Esophagus muscularis mucosa (tissue), 4 donors: ENCODE data around the gene DOCK2. TPM values are rescaled to one million over a fixed set of nuclear protein-coding genes. Genes with fewer than 3 reads are reported as not detected.
"Not testable (repeated sequence)": the region's sequence is repeated elsewhere in the genome, so short reads cannot be mapped to it uniquely, and the experiment has no call there.

Experiments
- DNase-seq: peaks from one replicate; pipeline ENCODE4 v3.0.0-alpha.2; 2017; ENCODE audit errors: extremely low spot score
- H3K27ac ChIP-seq, 4 donors: fragments of 200-600 bp; sonication (generic); replicated peaks in 1 of 4; 1 replicate in 3 of 4; 2 replicates in 1 of 4; pipeline ENCODE4 v1.5.1; 2016 to 2019; ENCODE audit warnings: mild to moderate bottlenecking in 1 of 4
- H3K27me3 ChIP-seq, 4 donors: fragments of 200-600 bp; sonication (generic); one replicate each; pipeline versions ENCODE4 v1.5.1 to v1.6.0; 2016 to 2019
- H3K36me3 ChIP-seq, 4 donors: fragments of 200-600 bp; sonication (generic); one replicate each; pipeline ENCODE4 v1.5.1; 2016 to 2019
- H3K4me1 ChIP-seq, 4 donors: fragments of 200-600 bp; sonication (generic); one replicate each; pipeline ENCODE4 v1.5.1; 2016 to 2019
- H3K4me3 ChIP-seq, 4 donors: fragments of 200-600 bp; sonication (generic); 1 replicate in 2 of 4; 2 replicates in 2 of 4; pipeline ENCODE4 v1.5.1; 2016 to 2019; ENCODE audit warnings: mild to moderate bottlenecking in 4 of 4, moderate library complexity in 1 of 4
- H3K9me3 ChIP-seq, 4 donors: fragments of 200-600 bp; sonication (generic); 1 replicate in 3 of 4; 2 replicates in 1 of 4; pipeline ENCODE4 v1.5.1; 2016 to 2019
- CTCF ChIP-seq, 3 experiments: fragments of 200-600 bp in 2 of 3; fragments of 450-650 bp in 1 of 3; sonication (generic) in 2 of 3; IDR thresholded peaks; one replicate each; pipeline ENCODE4 v1.5.1; 2017 to 2019; ENCODE audit warnings: antibody characterized with exemption in 3 of 3, mild to moderate bottlenecking in 2 of 3, moderate library complexity in 1 of 3
- EP300 ChIP-seq: sonication (generic); formaldehyde crosslinking; IDR thresholded peaks from one replicate; pipeline ENCODE4 v1.6.1; 2017; ENCODE audit warnings: antibody characterized with exemption
- POLR2A ChIP-seq: fragments of 450-650 bp; IDR thresholded peaks from one replicate; pipeline ENCODE4 v1.6.1; 2017; ENCODE audit warnings: antibody characterized with exemption, moderate library complexity, mild to moderate bottlenecking, low read depth
- POLR2AphosphoS5 ChIP-seq, 2 donors: sonication (generic); formaldehyde crosslinking; IDR thresholded peaks; one replicate each; pipeline ENCODE4 v1.6.1; 2017; ENCODE audit warnings: antibody characterized with exemption in 2 of 2
- WGBS: methylation state at CpG from one replicate; pipeline ENCODE4 v1.1.5; 2018; 5-methylcytosine and 5-hydroxymethylcytosine counted together
- intact Hi-C: fragments of 100-400 bp; cut with DNase I; formaldehyde crosslinking; loops from one replicate; pipeline ENCODE4 v1.15.1; 2023
- total RNA-seq, 4 donors: library from RNA; depleted of rRNA; stranded (reverse); fragments of >200 nt; gene quantifications; one replicate each; pipeline versions ENCODE4 v1.1.0 to v1.2.1, GENCODE V29; 2016

DOCK2 gene
- total RNA-seq, 4 donors from 2014 or later = 9.2 to 18.3 (median 13.7) TPM

- no peaks in the 10 kb centered on the region for H3K9me3 ChIP-seq
- no peak overlapping the region for H3K27ac ChIP-seq
- intact Hi-C loops = no loop called here
- H3K4me1 ChIP-seq = peaks cover 0 to 4% (median 4%) of the 10 kb centered on the region in 4 donors
- peaks cover 0 to 4% (median 0%) of the 10 kb centered on the region in 4 donors for H3K27me3 ChIP-seq
- WGBS = 84% methylated on average over 15 of the region's 15 CpGs
- TF ChIP-seq POLR2AphosphoS5 (IDR thresholded peaks at IDR 0.05) (no peak), POLR2A (no peak), EP300 (no peak), CTCF (IDR thresholded peaks at IDR 0.05) (no peak)
- no peaks in the 10 kb centered on the region for H3K36me3 ChIP-seq
- no peak overlapping the region for H3K4me3 ChIP-seq
- DNase-seq = no peak
These were observed 19.2 kb downstream of the DOCK2 start for GRCh38 chr5:169656125-169656901.

- H3K4me3 ChIP-seq = no peak overlapping the region
- no peaks in the 10 kb centered on the region for H3K4me1 ChIP-seq
- 97% methylated on average over 1 of the region's 1 CpG for WGBS
- H3K9me3 ChIP-seq = no peaks in the 10 kb centered on the region
- H3K27ac ChIP-seq = no peak overlapping the region
- intact Hi-C loops = no loop called here
- no peak for TF ChIP-seq EP300
- no peak for TF ChIP-seq POLR2AphosphoS5 (IDR thresholded peaks at IDR 0.05)
- no peak for TF ChIP-seq POLR2A
- no peak for TF ChIP-seq CTCF (IDR thresholded peaks at IDR 0.05)
- H3K27me3 ChIP-seq = peaks cover 0 to 4% (median 0%) of the 10 kb centered on the region in 4 donors
- no peaks in the 10 kb centered on the region for H3K36me3 ChIP-seq
- DNase-seq = no peak
These were observed 20.1 kb downstream of the DOCK2 start for GRCh38 chr5:169657127-169657526.

GRCh38 chr5:169662451-169662850 is 25.4 kb downstream of the DOCK2 start:
- H3K4me1 ChIP-seq, intact Hi-C loops, DNase-seq, H3K27me3 ChIP-seq, H3K36me3 ChIP-seq, H3K9me3 ChIP-seq, H3K4me3 ChIP-seq, H3K27ac ChIP-seq: not testable (repeated sequence)
- 88% methylated on average over 3 of the region's 3 CpGs for WGBS

- no peak for DNase-seq
- intact Hi-C loops = no loop called here
- WGBS = 74% methylated on average over 1 of the region's 1 CpG
These were observed 26.5 kb downstream of the DOCK2 start for GRCh38 chr5:169663537-169663936.

GRCh38 chr5:169666365-169666764 is 29.3 kb downstream of the DOCK2 start:
- Histone ChIP-seq H3K36me3 (no peaks in the 10 kb centered on the region), H3K27me3 (no peaks in the 10 kb centered on the region), H3K4me3 (no peak overlapping the region), H3K9me3 (no peaks in the 10 kb centered on the region), H3K27ac (no peak overlapping the region), H3K4me1 (no peaks in the 10 kb centered on the region)
- intact Hi-C loops = no loop called here
- DNase-seq = no peak
- WGBS = 68% methylated on average over 4 of the region's 4 CpGs
- TF ChIP-seq POLR2A = no peak
- TF ChIP-seq EP300 = no peak
- no peak for TF ChIP-seq CTCF (IDR thresholded peaks at IDR 0.05)
- no peak for TF ChIP-seq POLR2AphosphoS5 (IDR thresholded peaks at IDR 0.05)

More at GRCh38 chr5:169663537-169663936, 26.5 kb downstream of the DOCK2 start:
- Histone ChIP-seq H3K27ac (no peak overlapping the region), H3K4me1 (no peaks in the 10 kb centered on the region), H3K36me3 (no peaks in the 10 kb centered on the region), H3K4me3 (no peak overlapping the region), H3K27me3 (no peaks in the 10 kb centered on the region), H3K9me3 (no peaks in the 10 kb centered on the region)
- no peak for TF ChIP-seq POLR2A
- no peak for TF ChIP-seq POLR2AphosphoS5 (IDR thresholded peaks at IDR 0.05)
- TF ChIP-seq EP300 = no peak
- TF ChIP-seq CTCF (IDR thresholded peaks at IDR 0.05) = no peak
